Body of pancreas (tissue), 4 donors: ENCODE results near the gene KLHL10. TPM values are rescaled to one million over a fixed set of nuclear protein-coding genes. Genes with fewer than 3 reads are reported as not detected.

Source experiments
- ATAC-seq: fragments of 150-250 bp; one replicate; pipeline ENCODE4 v1.9.1; 2016
- DNase-seq, 4 donors: peaks; one replicate each; pipeline ENCODE4 v3.0.0-alpha.2; 2019
- H3K27ac ChIP-seq, 4 donors: fragments of 200-600 bp; sonication (generic); 1 replicate in 3 of 4; 2 replicates in 1 of 4; pipeline versions ENCODE4 v1.5.1 to v1.6.1; 2016 to 2019; ENCODE audit warnings: mild to moderate bottlenecking in 1 of 4, mixed read lengths in 1 of 4, moderate library complexity in 1 of 4
- H3K27me3 ChIP-seq, 2 donors: fragments of 200-600 bp; sonication (generic); one replicate each; pipeline ENCODE4 v1.6.0; 2016; ENCODE audit warnings: mild to moderate bottlenecking in 1 of 2
- H3K36me3 ChIP-seq, 2 donors: fragments of 200-600 bp; sonication (generic); replicated peaks in 1 of 2; 2 replicates each; pipeline ENCODE4 v1.5.1; 2016; ENCODE audit warnings: low read depth in 2 of 2; ENCODE audit not compliant: insufficient read depth in 1 of 2
- H3K4me1 ChIP-seq: fragments of 200-600 bp; sonication (generic); one replicate; pipeline ENCODE4 v1.6.0; 2016
- H3K4me3 ChIP-seq, 2 donors: fragments of 200-600 bp; sonication (generic); 1 replicate in 1 of 2; 2 replicates in 1 of 2; pipeline ENCODE4 v1.5.1; 2016 to 2019
- H3K9me3 ChIP-seq, 3 donors: fragments of 200-600 bp; sonication (generic); 1 replicate in 2 of 3; 2 replicates in 1 of 3; pipeline ENCODE4 v1.5.1; 2016
- CTCF ChIP-seq, 7 experiments: fragments of 450-650 bp in 4 of 7; fragments of 200-600 bp in 3 of 7; sonication (generic) in 3 of 7; IDR thresholded peaks; one replicate each; pipeline ENCODE4 v1.5.1; 2016 to 2019; ENCODE audit warnings: antibody characterized with exemption in 7 of 7
- POLR2A ChIP-seq, 3 donors: fragments of 450-650 bp; IDR thresholded peaks; one replicate each; pipeline ENCODE4 v1.6.1; 2016; ENCODE audit warnings: antibody characterized with exemption in 3 of 3, mild to moderate bottlenecking in 2 of 3
- WGBS, 2 donors: methylation state at CpG; one replicate each; pipeline ENCODE4 v1.1.5; 2017; 5-methylcytosine and 5-hydroxymethylcytosine counted together
- intact Hi-C: fragments of 100-400 bp; cut with DNase I; formaldehyde crosslinking; loops from one replicate; pipeline ENCODE4 v1.15.1; 2023
- total RNA-seq, 2 donors: library from RNA; depleted of rRNA; stranded (reverse); fragments of >200 nt; gene quantifications; one replicate each; pipeline ENCODE4 v1.1.0, GENCODE V29; 2016

KLHL10 gene
- total RNA-seq, 2 donors from 2014 or later: not detected

DNA sequence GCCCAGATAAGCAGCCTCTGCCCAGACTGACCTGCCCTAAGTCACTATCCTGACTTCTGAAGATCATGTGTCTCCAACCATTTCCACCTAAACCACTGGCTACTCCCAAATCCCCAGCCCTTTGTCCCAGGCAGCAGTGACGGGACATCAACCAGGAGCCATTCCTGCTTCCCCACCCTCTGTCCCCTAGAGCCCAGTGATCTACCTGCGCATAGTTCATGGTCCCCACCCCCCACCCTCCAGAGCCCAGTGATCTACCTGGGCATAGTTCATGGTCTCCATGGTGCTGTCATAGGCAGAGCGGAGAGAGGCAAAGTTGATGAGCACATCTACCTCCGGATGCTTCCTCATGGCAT is 54.4 kb downstream of the KLHL10 start:
- Histone ChIP-seq H3K36me3 (peaks cover 26 to 34% of the 10 kb centered on the region in 2 donors), H3K4me1 (peaks cover 21% of the 10 kb centered on the region), H3K4me3 (no peak overlapping the region), H3K9me3 (no peaks in the 10 kb centered on the region), H3K27me3 (no peaks in the 10 kb centered on the region), H3K27ac (no peak overlapping the region)
- no peak for TF ChIP-seq POLR2A (IDR thresholded peaks at IDR 0.05)
- no peak for TF ChIP-seq CTCF (IDR thresholded peaks at IDR 0.05)
- intact Hi-C loops: no loop called here
- DNase-seq (no peak), ATAC-seq (no peak)
- 95 to 96% methylated on average over 4 of the region's 4 CpGs for WGBS, 2 donors

DNA sequence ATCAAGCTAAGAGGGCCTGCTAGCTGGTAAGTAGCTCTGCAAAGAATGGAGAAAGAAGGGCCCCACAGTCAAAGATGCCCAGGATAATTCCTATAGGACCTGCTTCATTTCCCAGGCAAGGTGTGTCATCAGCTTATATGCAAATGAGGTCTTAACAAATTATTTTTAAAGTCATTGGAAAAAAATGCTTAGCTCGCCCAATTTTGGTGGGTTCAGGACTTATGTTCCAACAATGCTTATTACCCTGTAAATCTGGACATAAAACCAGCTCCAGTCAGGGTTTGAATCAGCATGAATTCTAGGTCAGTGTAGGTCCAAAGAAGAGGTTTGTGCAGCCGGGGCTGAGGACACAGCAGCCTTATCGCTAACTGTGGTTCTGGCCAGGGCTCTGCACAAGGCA is 55.8 kb downstream of the KLHL10 start:
- DNase-seq (no peak), ATAC-seq (no peak)
- peaks cover 26 to 32% of the 10 kb centered on the region in 2 donors for H3K36me3 ChIP-seq
- H3K27ac ChIP-seq: no peak overlapping the region
- intact Hi-C loops: no loop called here
- TF ChIP-seq POLR2A (IDR thresholded peaks at IDR 0.05) (no peak), CTCF (IDR thresholded peaks at IDR 0.05) (no peak)
- 89 to 90% methylated on average over 3 of the region's 3 CpGs for WGBS, 2 donors
- H3K27me3 ChIP-seq: no peaks in the 10 kb centered on the region
- H3K9me3 ChIP-seq: no peaks in the 10 kb centered on the region
- H3K4me1 ChIP-seq: peaks cover 24% of the 10 kb centered on the region
- no peak overlapping the region for H3K4me3 ChIP-seq

GRCh38 chr17:41894791-41895331 is 57.2 kb downstream of the KLHL10 start:
- no peak for TF ChIP-seq POLR2A (IDR thresholded peaks at IDR 0.05)
- TF ChIP-seq CTCF (IDR thresholded peaks at IDR 0.05): no peak
- H3K4me1 ChIP-seq: peaks cover 37% of the 10 kb centered on the region
- H3K4me3 ChIP-seq: no peak overlapping the region
- intact Hi-C loops: no loop called here
- H3K27me3 ChIP-seq: no peaks in the 10 kb centered on the region
- DNase-seq (peak in 3 of 4 donors; percentile 30 to 54 (median 39)), ATAC-seq (peak; percentile 64)
- H3K9me3 ChIP-seq: no peaks in the 10 kb centered on the region
- H3K27ac ChIP-seq: peak overlapping the region in 3 of 4 donors; percentile 52 to 76 (median 61)
- WGBS, 2 donors: 41 to 46% methylated on average over 3 to 7 of the region's 7 CpGs
- peaks cover 23 to 28% of the 10 kb centered on the region in 2 donors for H3K36me3 ChIP-seq

DNA sequence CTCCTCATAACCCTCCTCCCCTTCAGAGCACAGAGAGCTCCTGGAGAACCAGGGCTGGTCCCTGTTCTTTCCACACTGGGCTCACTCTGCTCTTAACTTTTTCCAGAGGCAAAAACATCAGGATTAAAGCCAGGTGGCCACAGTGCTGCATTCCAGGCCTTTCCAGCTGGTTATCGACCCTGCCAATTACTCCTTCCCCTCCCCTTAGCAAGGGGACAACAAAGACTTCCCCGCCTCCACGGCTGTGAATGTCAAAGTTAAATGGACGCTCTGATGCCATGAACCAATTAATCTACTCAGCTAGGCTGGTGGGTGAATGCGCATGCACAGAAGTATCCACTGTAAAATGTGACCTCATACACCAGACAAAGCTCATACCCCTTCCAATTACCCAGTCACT is 58.0 kb downstream of the KLHL10 start:
- Histone ChIP-seq H3K4me3 (no peak overlapping the region), H3K27ac (peak overlapping the region in 3 of 4 donors; percentile 52 to 76 (median 61)), H3K27me3 (no peaks in the 10 kb centered on the region), H3K9me3 (no peaks in the 10 kb centered on the region), H3K36me3 (peaks cover 23 to 27% of the 10 kb centered on the region in 2 donors), H3K4me1 (peaks cover 37% of the 10 kb centered on the region)
- intact Hi-C loops: no loop called here
- peak in 3 of 4 donors; percentile 44 to 60 (median 49) for DNase-seq
- ATAC-seq: peak; percentile 39
- 27 to 63% methylated on average over 5 of the region's 5 CpGs for WGBS, 2 donors
- TF ChIP-seq POLR2A (IDR thresholded peaks at IDR 0.05) (no peak), CTCF (IDR thresholded peaks at IDR 0.05) (peak in 1 of 7 experiments; percentile 22)

GRCh38 chr17:41896726-41897125 is 59.1 kb downstream of the KLHL10 start:
- no peak for DNase-seq
- Histone ChIP-seq H3K27ac (no peak overlapping the region), H3K4me3 (no peak overlapping the region), H3K27me3 (no peaks in the 10 kb centered on the region), H3K4me1 (peaks cover 37% of the 10 kb centered on the region), H3K36me3 (peaks cover 23 to 26% of the 10 kb centered on the region in 2 donors), H3K9me3 (no peaks in the 10 kb centered on the region)
- no peak for ATAC-seq
- TF ChIP-seq POLR2A (IDR thresholded peaks at IDR 0.05) (no peak), CTCF (IDR thresholded peaks at IDR 0.05) (no peak)
- intact Hi-C loops: no loop called here
- 91 to 92% methylated on average over 6 of the region's 6 CpGs for whole genome bisulfite sequencing, 2 donors
